ENCODE results near the gene RBFA.

DNA sequence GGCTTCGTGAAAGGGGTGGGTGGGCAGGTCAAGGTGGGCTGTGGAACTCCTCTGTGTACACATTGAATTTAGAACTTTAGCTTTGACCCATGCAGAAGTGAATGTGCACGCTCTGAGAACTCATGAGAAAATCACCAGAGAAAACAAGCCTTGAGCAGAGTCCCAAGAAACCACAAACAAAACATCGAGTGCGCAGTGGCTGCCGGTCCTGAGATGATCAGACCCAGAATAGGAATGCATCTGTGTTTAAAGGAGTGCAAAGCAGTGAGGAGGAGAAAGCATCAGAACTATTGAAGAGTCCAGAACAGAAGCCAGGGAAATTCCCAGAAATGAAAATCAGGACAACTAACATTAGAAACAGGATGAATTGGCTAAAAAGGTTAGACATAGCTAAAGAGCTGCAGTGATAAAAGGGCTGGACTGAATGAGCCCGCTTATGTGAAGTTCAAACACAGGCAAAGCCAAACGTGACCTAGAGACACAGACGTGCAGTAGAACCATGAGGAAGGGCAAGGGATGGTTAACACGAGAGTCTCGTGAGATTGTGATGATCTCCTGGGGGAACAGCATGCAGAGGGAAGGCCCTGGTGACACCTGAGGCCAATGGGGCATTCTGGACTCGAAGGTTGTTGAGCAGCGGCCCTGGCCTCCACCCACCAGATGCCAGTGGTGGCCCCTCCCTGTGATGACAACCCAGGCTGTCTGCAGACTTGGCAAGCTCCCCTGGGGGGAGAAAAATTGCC is 29.5 kb upstream of the RBFA start:
- no peak for TF ChIP-seq POLR2A (IDR thresholded peaks at IDR 0.05; ENCODE audit: low read length)
- no peak for TF ChIP-seq GATA1 (IDR thresholded peaks at IDR 0.05; ENCODE audit: low read depth, low read length)

Measured in erythroblast (primary cell).